Prostate gland (tissue), 2 donors: ENCODE measurements around the gene HOXA3.

Source experiments
- POLR2A ChIP-seq: fragments of 450-650 bp; IDR thresholded peaks from one replicate; pipeline ENCODE4 v1.6.1; 2016; ENCODE audit warnings: antibody characterized with exemption, mild to moderate bottlenecking
- TF ChIP-seq, protein P1 (sequence below), 4 experiments: fragments of 200-600 bp in 2 of 4; fragments of 450-650 bp in 2 of 4; sonication (generic) in 2 of 4; IDR thresholded peaks; 1 replicate in 3 of 4; 2 replicates in 1 of 4; pipeline ENCODE4 v1.5.1; 2016 to 2019; ENCODE audit warnings: antibody characterized with exemption in 4 of 4, mild to moderate bottlenecking in 2 of 4, moderate library complexity in 2 of 4

DNA sequence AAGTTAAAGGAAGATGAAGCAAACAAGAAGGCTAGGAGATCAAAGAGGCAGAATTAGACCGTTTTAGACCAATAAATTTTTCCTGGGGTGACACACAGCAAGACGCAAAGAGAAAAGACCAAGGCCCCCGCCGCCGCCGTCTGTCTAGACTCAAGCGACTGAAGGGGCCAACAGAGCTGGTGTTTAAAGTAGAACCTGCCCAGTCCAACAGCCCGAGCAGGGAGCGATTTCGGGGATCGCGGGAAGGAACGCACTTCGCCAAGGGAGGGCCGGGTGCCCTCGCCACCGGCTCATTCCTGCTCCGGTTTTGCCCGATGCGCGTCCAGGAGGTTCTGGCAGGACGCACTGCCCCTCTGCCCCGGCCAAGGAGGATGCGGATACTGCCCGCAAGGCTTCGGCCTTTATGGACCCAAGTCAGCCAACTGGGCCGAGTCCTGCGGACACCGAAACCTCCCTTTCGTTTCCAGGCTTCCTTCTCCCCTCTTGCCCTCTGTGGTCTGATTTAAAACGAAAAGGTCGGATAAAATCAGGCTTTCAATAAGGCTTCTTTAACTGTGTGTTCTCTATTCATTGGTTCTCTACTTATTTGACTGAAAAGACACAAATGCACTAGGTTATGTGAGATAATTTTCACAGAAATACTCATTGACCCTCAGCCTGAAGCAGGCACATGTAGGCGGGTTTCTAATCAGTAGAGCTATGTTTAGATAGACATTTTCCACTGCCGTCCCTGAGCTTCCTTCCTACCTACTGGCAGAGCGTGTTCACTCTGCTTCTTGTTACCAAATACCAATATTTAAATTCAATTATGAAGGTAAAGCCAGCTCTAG lies 6.3 kb upstream of the HOXA3 start:
- TF ChIP-seq, protein P1, sequence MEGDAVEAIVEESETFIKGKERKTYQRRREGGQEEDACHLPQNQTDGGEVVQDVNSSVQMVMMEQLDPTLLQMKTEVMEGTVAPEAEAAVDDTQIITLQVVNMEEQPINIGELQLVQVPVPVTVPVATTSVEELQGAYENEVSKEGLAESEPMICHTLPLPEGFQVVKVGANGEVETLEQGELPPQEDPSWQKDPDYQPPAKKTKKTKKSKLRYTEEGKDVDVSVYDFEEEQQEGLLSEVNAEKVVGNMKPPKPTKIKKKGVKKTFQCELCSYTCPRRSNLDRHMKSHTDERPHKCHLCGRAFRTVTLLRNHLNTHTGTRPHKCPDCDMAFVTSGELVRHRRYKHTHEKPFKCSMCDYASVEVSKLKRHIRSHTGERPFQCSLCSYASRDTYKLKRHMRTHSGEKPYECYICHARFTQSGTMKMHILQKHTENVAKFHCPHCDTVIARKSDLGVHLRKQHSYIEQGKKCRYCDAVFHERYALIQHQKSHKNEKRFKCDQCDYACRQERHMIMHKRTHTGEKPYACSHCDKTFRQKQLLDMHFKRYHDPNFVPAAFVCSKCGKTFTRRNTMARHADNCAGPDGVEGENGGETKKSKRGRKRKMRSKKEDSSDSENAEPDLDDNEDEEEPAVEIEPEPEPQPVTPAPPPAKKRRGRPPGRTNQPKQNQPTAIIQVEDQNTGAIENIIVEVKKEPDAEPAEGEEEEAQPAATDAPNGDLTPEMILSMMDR (IDR thresholded peaks at IDR 0.05), result no peak
- TF ChIP-seq POLR2A, result no peak
